H1 (cell line): ENCODE data around the gene TEX11. TPM values are rescaled to one million over a fixed set of nuclear protein-coding genes. Genes with fewer than 3 reads are reported as not detected.

Source experiments
- CTCF ChIA-PET: fragments of 300-600 bp; sonication (Branson Sonifier 250); formaldehyde crosslinking; loops from one replicate; lab custom pipeline; 2021; ENCODE audit not compliant: partially characterized antibody; lab: Charles Lee
- POLR2A ChIA-PET: fragments of 300-600 bp; sonication (Branson Sonifier 250); formaldehyde crosslinking; loops from one replicate; lab custom pipeline; 2021; ENCODE audit warnings: inconsistent platforms; ENCODE audit not compliant: partially characterized antibody; lab: Charles Lee
- DNase-seq, 2 experiments: peaks; one replicate each; pipeline versions ENCODE4 v3.0.0 to v3.0.0-alpha.2; 2010 to 2022; ENCODE audit warnings: low spot score in 2 of 2, low read depth in 1 of 2, mixed read lengths in 1 of 2
- FAIRE-seq: peaks from 2 replicates; lab custom pipeline; 2011; peaks lifted over from hg19 to GRCh38; lab: Jason Lieb, UNC
- H2AFZ ChIP-seq: 2 replicates; pipeline ENCODE4 v1.8.1; 2012; ENCODE audit warnings: low read length, inconsistent platforms
- H2AK5ac ChIP-seq: 2 replicates; pipeline ENCODE4 v1.6.1; 2013; ENCODE audit warnings: low read depth, low read length
- H2BK120ac ChIP-seq: replicated peaks from 2 replicates; pipeline ENCODE3; 2013; ENCODE audit warnings: low read depth, low read length, inconsistent platforms
- H2BK12ac ChIP-seq: 2 replicates; pipeline ENCODE4 v1.6.1; 2013; ENCODE audit warnings: low read depth, low read length
- H2BK15ac ChIP-seq: 2 replicates; pipeline ENCODE4 v1.6.1; 2013; ENCODE audit warnings: low read length
- H2BK20ac ChIP-seq: 2 replicates; pipeline ENCODE4 v1.6.1; 2013; ENCODE audit warnings: low read length
- H2BK5ac ChIP-seq: 2 replicates; pipeline ENCODE4 v1.6.1; 2013; ENCODE audit warnings: low read depth, low read length
- H3K14ac ChIP-seq: 2 replicates; pipeline ENCODE4 v1.6.1; 2013; ENCODE audit warnings: inconsistent platforms; ENCODE audit not compliant: insufficient read length
- H3K18ac ChIP-seq: 2 replicates; pipeline ENCODE4 v1.6.1; 2013; ENCODE audit warnings: low read length; ENCODE audit errors: extremely low read depth
- H3K23ac ChIP-seq: 2 replicates; pipeline ENCODE4 v1.6.1; 2013; ENCODE audit warnings: inconsistent platforms; ENCODE audit not compliant: insufficient read length
- H3K23me2 ChIP-seq: 2 replicates; pipeline ENCODE4 v1.6.1; 2013; ENCODE audit warnings: low read depth, low read length
- H3K27ac ChIP-seq: 2 replicates; pipeline ENCODE4 v1.6.1; 2011; ENCODE audit warnings: low read depth, low read length, inconsistent platforms
- H3K27me3 ChIP-seq, 4 experiments: replicated peaks in 1 of 4; 1 replicate in 1 of 4; 2 replicates in 3 of 4; pipeline versions ENCODE4 v1.6.1 to v1.8.1; 2011 to 2013; ENCODE audit warnings: low read length in 3 of 4, mild to moderate bottlenecking in 3 of 4, inconsistent platforms in 2 of 4, mixed read lengths in 2 of 4, moderate library complexity in 1 of 4; ENCODE audit not compliant: control insufficient read depth in 3 of 4, insufficient read depth in 3 of 4; ENCODE audit errors: extremely low read depth in 1 of 4
- H3K36me3 ChIP-seq, 4 experiments: 2 replicates each; pipeline versions ENCODE4 v1.6.1 to v1.8.1; 2011 to 2013; ENCODE audit warnings: mild to moderate bottlenecking in 4 of 4, low read length in 3 of 4, moderate library complexity in 2 of 4, control low read depth in 1 of 4, inconsistent platforms in 1 of 4; ENCODE audit not compliant: insufficient read depth in 4 of 4, control insufficient read depth in 2 of 4
- H3K4ac ChIP-seq: replicated peaks from 2 replicates; pipeline ENCODE3; 2013; ENCODE audit warnings: low read length, low read depth, mixed read lengths, inconsistent platforms; ENCODE audit not compliant: insufficient read length
- H3K4me1 ChIP-seq, 4 experiments: replicated peaks in 1 of 4; 1 replicate in 1 of 4; 2 replicates in 3 of 4; pipeline versions ENCODE4 v1.6.1 to v1.8.1; 2011 to 2013; ENCODE audit warnings: low read length in 3 of 4, inconsistent platforms in 2 of 4, mixed read lengths in 1 of 4; ENCODE audit not compliant: insufficient read depth in 4 of 4, control insufficient read depth in 3 of 4
- H3K4me2 ChIP-seq, 2 experiments: 2 replicates each; pipeline versions ENCODE4 v1.6.1 to v1.8.1; 2011 to 2013; ENCODE audit warnings: low read depth in 2 of 2, low read length in 2 of 2, control low read depth in 1 of 2, inconsistent platforms in 1 of 2, mild to moderate bottlenecking in 1 of 2; ENCODE audit not compliant: insufficient read depth in 1 of 2
- H3K4me3 ChIP-seq, 4 experiments: fragments of 200-600, 300-600 bp in 1 of 4; sonication (generic), shearing (Covaris generic), sonication (Bioruptor Twin) in 1 of 4; 2 replicates each; pipeline versions ENCODE4 v1.5.1 to v1.8.1; 2011 to 2016; ENCODE audit warnings: low read length in 4 of 4, low read depth in 3 of 4, control low read depth in 2 of 4, inconsistent platforms in 2 of 4, mild to moderate bottlenecking in 2 of 4, mixed read lengths in 1 of 4, moderate library complexity in 1 of 4; ENCODE audit not compliant: insufficient read depth in 2 of 4; ENCODE audit errors: extremely low read depth in 1 of 4
- H3K56ac ChIP-seq: replicated peaks from 2 replicates; pipeline ENCODE3; 2013; ENCODE audit warnings: low read depth, mild to moderate bottlenecking, mixed read lengths, low read length, inconsistent platforms; ENCODE audit not compliant: insufficient read length
- H3K79me1 ChIP-seq: 2 replicates; pipeline ENCODE4 v1.6.1; 2013; ENCODE audit warnings: low read depth, low read length, control low read depth
- H3K79me2 ChIP-seq, 2 experiments: 2 replicates each; pipeline versions ENCODE4 v1.6.1 to v1.8.1; 2012 to 2013; ENCODE audit warnings: low read length in 2 of 2, mild to moderate bottlenecking in 2 of 2, inconsistent platforms in 1 of 2; ENCODE audit not compliant: insufficient read depth in 2 of 2, control insufficient read depth in 1 of 2
- H3K9ac ChIP-seq, 4 experiments: replicated peaks in 1 of 4; 1 replicate in 1 of 4; 2 replicates in 3 of 4; pipeline versions ENCODE4 v1.6.1 to v1.8.1; 2011 to 2013; ENCODE audit warnings: low read depth in 3 of 4, low read length in 3 of 4, control low read depth in 2 of 4, mild to moderate bottlenecking in 2 of 4, moderate library complexity in 2 of 4, inconsistent platforms in 1 of 4; ENCODE audit errors: extremely low read depth in 1 of 4
- H3K9me3 ChIP-seq, 2 experiments: 2 replicates each; pipeline versions ENCODE4 v1.6.1 to v1.8.1; 2012 to 2013; ENCODE audit warnings: mild to moderate bottlenecking in 2 of 2, moderate library complexity in 2 of 2, control low read depth in 1 of 2, inconsistent platforms in 1 of 2, low read depth in 1 of 2, low read length in 1 of 2, mixed read lengths in 1 of 2; ENCODE audit not compliant: insufficient read depth in 2 of 2
- H4K20me1 ChIP-seq, 2 experiments: replicated peaks in 1 of 2; 2 replicates each; pipeline versions ENCODE3 to v1.8.1; 2011 to 2013; ENCODE audit warnings: inconsistent platforms in 2 of 2, low read length in 2 of 2, mild to moderate bottlenecking in 1 of 2; ENCODE audit not compliant: insufficient read depth in 2 of 2, control insufficient read depth in 1 of 2
- H4K5ac ChIP-seq: 2 replicates; pipeline ENCODE4 v1.6.1; 2013; ENCODE audit warnings: low read length, low read depth, mixed read lengths, inconsistent platforms; ENCODE audit not compliant: insufficient read length
- H4K8ac ChIP-seq: 2 replicates; pipeline ENCODE4 v1.8.0; 2013; ENCODE audit warnings: mild to moderate bottlenecking, moderate library complexity, low read length, inconsistent platforms; ENCODE audit not compliant: insufficient read depth; ENCODE audit errors: extremely low read depth
- H4K91ac ChIP-seq: replicated peaks from 2 replicates; pipeline ENCODE3; 2013; ENCODE audit warnings: low read length, mixed read lengths, inconsistent platforms; ENCODE audit not compliant: insufficient read length
- GABPA ChIP-seq: IDR thresholded peaks from 2 replicates; pipeline ENCODE4 v1.6.1; 2011; ENCODE audit warnings: mild to moderate bottlenecking, low read length, moderate library complexity, borderline replicate concordance; ENCODE audit not compliant: insufficient read depth
- TBP ChIP-seq: IDR thresholded peaks from 2 replicates; pipeline ENCODE4 v1.6.1; 2011; ENCODE audit warnings: low read depth, low read length, improper control_type of control experiment
- WGBS, 2 experiments: shearing (Covaris generic) in 1 of 2; methylation state at CpG; one replicate each; pipeline versions ENCODE4 v1.1.6 to v1.1.7; 2013 to 2015; ENCODE audit warnings: low lambda C conversion rate in 2 of 2, mixed read lengths in 2 of 2, inconsistent platforms in 1 of 2, low coverage in 1 of 2, missing lambda C conversion rate in 1 of 2; ENCODE audit not compliant: insufficient replicate concordance in 2 of 2, insufficient coverage in 1 of 2, insufficient read length in 1 of 2; ENCODE audit errors: extremely low coverage in 1 of 2, missing lambda C conversion rate in 1 of 2; 5-methylcytosine and 5-hydroxymethylcytosine counted together
- polyA plus RNA-seq, 7 experiments: library from polyadenylated mRNA; depleted of rRNA in 3 of 7; stranded (reverse) in 5 of 7; unstranded in 2 of 7; fragments of >200 nt in 5 of 7; fragments of 200-250 nt in 2 of 7; gene quantifications; 1 replicate in 5 of 7; 2 replicates in 1 of 7; 4 replicates in 1 of 7; pipeline versions ENCODE4 v1.2.1 to v1.2.3, GENCODE V29; 2011 to 2013; ENCODE audit warnings: missing spikeins in 2 of 7, mixed read lengths in 2 of 7
- total RNA-seq: library from RNA; stranded (reverse); fragmentation: NEBNext Ultra II Directional; extraction: Animal tissue kit (Norgen Biotek cat#: 25700); gene quantifications from 2 replicates; pipeline ENCODE4 v1.2.1, GENCODE V29; 2021

The TEX11 gene
- total and polyA plus RNA-seq, 2 of the 8 experiments (the other 6 are each of a cell fraction or from before 2014, with no cell fraction given), result 0.11 to 0.74 TPM

- TF ChIP-seq TBP, result no peak
- no peak for TF ChIP-seq GABPA
- WGBS, 2 experiments, result 90% methylated on average over 2 of the region's 2 CpGs; no CpG with 5 or more reads in 1 of the 2 experiments
- Histone ChIP-seq H3K79me2 (no peaks in the 10 kb centered on the region), H3K4me1 (no peaks in the 10 kb centered on the region), H3K36me3 (no peaks in the 10 kb centered on the region), H3K79me1 (no peaks in the 10 kb centered on the region), H3K14ac (no peak overlapping the region), H4K8ac (no peak overlapping the region; the same call in 1 of the 2 replicates), H2BK12ac (no peak overlapping the region), H2BK15ac (no peak overlapping the region), H3K4me3 (no peak overlapping the region), H2AFZ (no peak overlapping the region), H4K91ac (no peak overlapping the region), H3K18ac (no peak overlapping the region), H2AK5ac (no peak overlapping the region), H3K27me3 (no peaks in the 10 kb centered on the region), H2BK120ac (no peak overlapping the region), H3K4me2 (no peak overlapping the region), H3K27ac (no peak overlapping the region), H3K4ac (no peak overlapping the region), H3K9ac (no peak overlapping the region), H3K9me3 (peaks cover 0 to 3% of the 10 kb centered on the region in 2 experiments; a peak in 1 of 4 replicates), H3K23ac (no peak overlapping the region), H2BK5ac (no peak overlapping the region), H3K56ac (no peak overlapping the region), H4K5ac (no peak overlapping the region), H2BK20ac (no peak overlapping the region), H3K23me2 (no peaks in the 10 kb centered on the region), H4K20me1 (no peaks in the 10 kb centered on the region)
- FAIRE-seq (no peak), DNase-seq (no peak)
- ChIA-PET POLR2A (no interaction called here), CTCF (no interaction called here)
These were observed 272.8 kb downstream of the TEX11 start for GRCh38 chrX:70635669-70636068.
